ENCODE measurements around the gene MYH15.

The MYH15 gene

GRCh38 chr3:108472001-108472591 is 38.3 kb downstream of the MYH15 start:
- peak; percentile 63 for DNase-seq (ENCODE audit: low read depth)
- no peak for TF ChIP-seq CTCF (IDR thresholded peaks at IDR 0.05; ENCODE audit: low read depth, low read length, missing control alignments)
- no peak overlapping the region for H3K4me3 ChIP-seq (ENCODE audit: low read depth, low read length)
- in situ Hi-C loops (cut with HindIII; ENCODE audit: low sequenced_read_pairs) = no loop called here

GRCh38 chr3:108471426-108471825 is 39.0 kb downstream of the MYH15 start:
- DNase-seq (ENCODE audit: low read depth) = no peak
- TF ChIP-seq CTCF (IDR thresholded peaks at IDR 0.05; ENCODE audit: low read depth, low read length, missing control alignments) = no peak
- H3K4me3 ChIP-seq (ENCODE audit: low read depth, low read length) = no peak overlapping the region
- in situ Hi-C loops (cut with HindIII; ENCODE audit: low sequenced_read_pairs) = no loop called here

- H3K4me3 ChIP-seq (ENCODE audit: low read depth, low read length) = no peak overlapping the region
- in situ Hi-C loops (cut with HindIII; ENCODE audit: low sequenced_read_pairs) = no loop called here
- no peak for DNase-seq (ENCODE audit: low read depth)
- no peak for TF ChIP-seq CTCF (IDR thresholded peaks at IDR 0.05; ENCODE audit: low read depth, low read length, missing control alignments)
These were observed 41.3 kb downstream of the MYH15 start for GRCh38 chr3:108469126-108469525.

- in situ Hi-C loops (cut with HindIII; ENCODE audit: low sequenced_read_pairs) = no loop called here
These were observed 41.8 kb downstream of the MYH15 start for GRCh38 chr3:108468577-108468976.

GRCh38 chr3:108462899-108463298 is 47.5 kb downstream of the MYH15 start:
- no peak overlapping the region for H3K4me3 ChIP-seq (ENCODE audit: low read depth, low read length)
- in situ Hi-C loops (cut with HindIII; ENCODE audit: low sequenced_read_pairs) = no loop called here
- DNase-seq (ENCODE audit: low read depth) = no peak
- no peak for TF ChIP-seq CTCF (IDR thresholded peaks at IDR 0.05; ENCODE audit: low read depth, low read length, missing control alignments)

More at GRCh38 chr3:108468577-108468976, 41.8 kb downstream of the MYH15 start:
- DNase-seq (ENCODE audit: low read depth) = no peak
- TF ChIP-seq CTCF (IDR thresholded peaks at IDR 0.05; ENCODE audit: low read depth, low read length, missing control alignments) = no peak
- H3K4me3 ChIP-seq (ENCODE audit: low read depth, low read length) = no peak overlapping the region

- in situ Hi-C loops (cut with HindIII; ENCODE audit: low sequenced_read_pairs) = no loop called here
- no peak overlapping the region for H3K4me3 ChIP-seq (ENCODE audit: low read depth, low read length)
- no peak for DNase-seq (ENCODE audit: low read depth)
- no peak for TF ChIP-seq CTCF (IDR thresholded peaks at IDR 0.05; ENCODE audit: low read depth, low read length, missing control alignments)
These were observed 48.7 kb downstream of the MYH15 start for GRCh38 chr3:108461661-108462111.

All from astrocyte of the cerebellum (primary cell).